WTC11 (cell line): ENCODE results near the gene SSR1. TPM values are rescaled to one million over a fixed set of nuclear protein-coding genes. Genes with fewer than 3 reads are reported as not detected.

Source experiments
- ATAC-seq: fragments of 200-7000 bp; cut with Tn5 transposase; 2 replicates; pipeline ENCODE4 v1.10.0; 2021; ENCODE audit warnings: mild to moderate bottlenecking, moderate library complexity
- CTCF ChIA-PET: fragments of 300-600 bp; sonication (Branson Sonifier 250); formaldehyde crosslinking; loops from one replicate; lab custom pipeline; 2021; ENCODE audit warnings: antibody characterized with exemption; lab: Charles Lee
- POLR2A ChIA-PET: fragments of 350-600 bp; sonication (Branson Sonifier 250); formaldehyde crosslinking; loops from one replicate; lab custom pipeline; 2021; ENCODE audit warnings: antibody characterized with exemption; lab: Charles Lee
- DNase-seq: peaks from one replicate; pipeline ENCODE4 v3.0.0; 2021; ENCODE audit warnings: low spot score
- H3K27ac Mint-ChIP-seq: 2 replicates; pipeline ENCODE4 v1.8.0; 2021; ENCODE audit warnings: mixed read lengths
- H3K27me3 Mint-ChIP-seq: 2 replicates; pipeline ENCODE4 v1.8.0; 2021; ENCODE audit warnings: low read depth, mild to moderate bottlenecking, moderate library complexity, mixed read lengths
- H3K36me3 Mint-ChIP-seq: 2 replicates; pipeline ENCODE4 v1.8.0; 2021; ENCODE audit warnings: mixed read lengths
- H3K4me1 Mint-ChIP-seq: 2 replicates; pipeline ENCODE4 v1.8.0; 2022; ENCODE audit warnings: mixed read lengths
- H3K4me3 Mint-ChIP-seq: 2 replicates; pipeline ENCODE4 v1.8.0; 2021; ENCODE audit warnings: mild to moderate bottlenecking, moderate library complexity, mixed read lengths
- H3K9me3 Mint-ChIP-seq: 2 replicates; pipeline ENCODE4 v1.8.0; 2021; ENCODE audit warnings: mixed read lengths
- AR ChIP-seq: fragments of 250-450 bp; sonication (Bioruptor Pico); IDR thresholded peaks from 2 replicates; pipeline ENCODE4 v1.9.0; 2021; ENCODE audit warnings: mild to moderate bottlenecking
- ATF1 ChIP-seq: sonication (generic); formaldehyde crosslinking; IDR thresholded peaks from 2 replicates; pipeline ENCODE4 v1.8.1; 2023; ENCODE audit warnings: mild to moderate bottlenecking, moderate library complexity, missing genetic modification reagents
- ETV6 ChIP-seq: sonication (generic); formaldehyde crosslinking; IDR thresholded peaks from 2 replicates; pipeline ENCODE4 v1.8.1; 2022; ENCODE audit warnings: mild to moderate bottlenecking, missing genetic modification reagents
- FOXJ3 ChIP-seq: sonication (generic); formaldehyde crosslinking; IDR thresholded peaks from 2 replicates; pipeline ENCODE4 v1.9.0; 2021; ENCODE audit warnings: missing genetic modification reagents, mild to moderate bottlenecking, borderline replicate concordance
- FOXK1 ChIP-seq: sonication (generic); formaldehyde crosslinking; IDR thresholded peaks from 2 replicates; pipeline ENCODE4 v1.8.0; 2022; ENCODE audit warnings: mild to moderate bottlenecking, moderate library complexity, missing genetic modification reagents
- GTF2I ChIP-seq: fragments of 250-450 bp; sonication (Bioruptor Pico); conservative IDR thresholded peaks from 2 replicates; pipeline ENCODE4 v1.4.0; 2021; ENCODE audit warnings: mild to moderate bottlenecking
- HMGA2 ChIP-seq: fragments of 250-450 bp; sonication (Bioruptor Pico); IDR thresholded peaks from 2 replicates; pipeline ENCODE4 v1.4.0; 2021; ENCODE audit warnings: mild to moderate bottlenecking, moderate library complexity
- HMGXB4 ChIP-seq: sonication (generic); formaldehyde crosslinking; IDR thresholded peaks from 2 replicates; pipeline ENCODE4 v1.8.1; 2023; ENCODE audit warnings: mild to moderate bottlenecking, moderate library complexity, missing genetic modification reagents
- PRRX2 ChIP-seq: fragments of 250-450 bp; sonication (Bioruptor Pico); IDR thresholded peaks from 2 replicates; pipeline ENCODE4 v1.8.0; 2021; ENCODE audit warnings: mild to moderate bottlenecking
- RELA ChIP-seq: sonication (generic); formaldehyde crosslinking; IDR thresholded peaks from 2 replicates; pipeline ENCODE4 v1.8.1; 2022; ENCODE audit warnings: missing genetic modification reagents, mild to moderate bottlenecking, borderline replicate concordance
- SMAD3 ChIP-seq: sonication (generic); formaldehyde crosslinking; IDR thresholded peaks from 2 replicates; pipeline ENCODE4 v1.8.0; 2022; ENCODE audit warnings: missing genetic modification reagents, mild to moderate bottlenecking, borderline replicate concordance
- TEAD1 ChIP-seq: sonication (generic); formaldehyde crosslinking; IDR thresholded peaks from 2 replicates; pipeline ENCODE4 v1.8.0; 2022; ENCODE audit warnings: mild to moderate bottlenecking, missing genetic modification reagents
- ZNF263 ChIP-seq: sonication (generic); formaldehyde crosslinking; IDR thresholded peaks from 2 replicates; pipeline ENCODE4 v1.8.1; 2022; ENCODE audit warnings: low read depth, mild to moderate bottlenecking, moderate library complexity, missing genetic modification reagents
- ZNF423 ChIP-seq: fragments of 250-450 bp; sonication (Bioruptor Pico); IDR thresholded peaks from 2 replicates; pipeline ENCODE4 v2.1.2; 2022; ENCODE audit warnings: mild to moderate bottlenecking, moderate library complexity
- total RNA-seq: library from RNA; stranded (reverse); gene quantifications from 3 replicates; pipeline ENCODE4 v1.2.3, GENCODE V29; 2021
- TF ChIP-seq, protein P1 (sequence below): sonication (generic); formaldehyde crosslinking; conservative IDR thresholded peaks from 2 replicates; pipeline ENCODE4 v1.8.1; 2023; ENCODE audit warnings: mild to moderate bottlenecking, low read depth, missing genetic modification reagents, moderate library complexity
- TF ChIP-seq, protein P2 (sequence below): fragments of 250-450 bp; sonication (Bioruptor Pico); IDR thresholded peaks from 2 replicates; pipeline ENCODE4 v1.8.0; 2021; ENCODE audit warnings: mild to moderate bottlenecking
- TF ChIP-seq, protein P3 (sequence below): sonication (generic); formaldehyde crosslinking; IDR thresholded peaks from 2 replicates; pipeline ENCODE4 v1.8.0; 2022; ENCODE audit warnings: mild to moderate bottlenecking, missing genetic modification reagents
- TF ChIP-seq, protein P4 (sequence below): sonication (generic); formaldehyde crosslinking; IDR thresholded peaks from 2 replicates; pipeline ENCODE4 v1.8.1; 2022; ENCODE audit warnings: missing genetic modification reagents, borderline replicate concordance
- TF ChIP-seq, protein P5 (sequence below): sonication (generic); formaldehyde crosslinking; IDR thresholded peaks from 2 replicates; pipeline ENCODE4 v1.8.1; 2022; ENCODE audit warnings: mild to moderate bottlenecking, missing genetic modification reagents, moderate library complexity, borderline replicate concordance
- TF ChIP-seq, protein P6 (sequence below): sonication (generic); formaldehyde crosslinking; IDR thresholded peaks from 2 replicates; pipeline ENCODE4 v1.8.0; 2023; ENCODE audit warnings: missing genetic modification reagents
- TF ChIP-seq, protein P7 (sequence below): sonication (generic); formaldehyde crosslinking; IDR thresholded peaks from 2 replicates; pipeline ENCODE4 v1.8.1; 2022; ENCODE audit warnings: low read depth, mild to moderate bottlenecking, moderate library complexity, missing genetic modification reagents, borderline replicate concordance

SSR1 gene
- total RNA-seq, 1 experiment from 2014 or later, result 96.7 TPM

DNA sequence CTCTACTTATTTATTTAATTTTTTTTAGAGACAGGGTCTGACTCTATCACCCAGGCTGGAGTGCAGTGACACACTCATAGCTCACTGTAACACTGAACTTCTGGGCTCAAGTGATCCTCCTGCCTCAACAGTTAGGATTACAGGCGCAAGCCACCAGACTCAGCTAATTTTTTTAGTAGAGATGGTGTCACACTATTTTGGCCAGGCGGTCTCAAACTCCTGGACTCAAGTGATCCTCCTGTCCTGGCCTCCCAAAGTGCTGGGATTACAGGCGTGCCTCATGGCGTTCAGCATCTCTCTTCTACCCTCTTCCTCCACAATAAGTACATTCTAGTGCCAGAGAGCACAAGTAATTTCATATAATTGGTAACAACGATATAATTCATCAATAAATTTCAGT, 5.5 kb downstream of the SSR1 start (continued):
- no peak for TF ChIP-seq ATF1 (CRISPR knock-in tag)
- no peak for TF ChIP-seq FOXK1 (CRISPR knock-in tag)
- no peak for TF ChIP-seq SMAD3
- TF ChIP-seq FOXJ3, result no peak
- TF ChIP-seq, protein P1, sequence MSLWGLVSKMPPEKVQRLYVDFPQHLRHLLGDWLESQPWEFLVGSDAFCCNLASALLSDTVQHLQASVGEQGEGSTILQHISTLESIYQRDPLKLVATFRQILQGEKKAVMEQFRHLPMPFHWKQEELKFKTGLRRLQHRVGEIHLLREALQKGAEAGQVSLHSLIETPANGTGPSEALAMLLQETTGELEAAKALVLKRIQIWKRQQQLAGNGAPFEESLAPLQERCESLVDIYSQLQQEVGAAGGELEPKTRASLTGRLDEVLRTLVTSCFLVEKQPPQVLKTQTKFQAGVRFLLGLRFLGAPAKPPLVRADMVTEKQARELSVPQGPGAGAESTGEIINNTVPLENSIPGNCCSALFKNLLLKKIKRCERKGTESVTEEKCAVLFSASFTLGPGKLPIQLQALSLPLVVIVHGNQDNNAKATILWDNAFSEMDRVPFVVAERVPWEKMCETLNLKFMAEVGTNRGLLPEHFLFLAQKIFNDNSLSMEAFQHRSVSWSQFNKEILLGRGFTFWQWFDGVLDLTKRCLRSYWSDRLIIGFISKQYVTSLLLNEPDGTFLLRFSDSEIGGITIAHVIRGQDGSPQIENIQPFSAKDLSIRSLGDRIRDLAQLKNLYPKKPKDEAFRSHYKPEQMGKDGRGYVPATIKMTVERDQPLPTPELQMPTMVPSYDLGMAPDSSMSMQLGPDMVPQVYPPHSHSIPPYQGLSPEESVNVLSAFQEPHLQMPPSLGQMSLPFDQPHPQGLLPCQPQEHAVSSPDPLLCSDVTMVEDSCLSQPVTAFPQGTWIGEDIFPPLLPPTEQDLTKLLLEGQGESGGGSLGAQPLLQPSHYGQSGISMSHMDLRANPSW (CRISPR knock-in tag), result no peak
- no peak for TF ChIP-seq RELA (CRISPR knock-in tag)
- TF ChIP-seq, protein P2, sequence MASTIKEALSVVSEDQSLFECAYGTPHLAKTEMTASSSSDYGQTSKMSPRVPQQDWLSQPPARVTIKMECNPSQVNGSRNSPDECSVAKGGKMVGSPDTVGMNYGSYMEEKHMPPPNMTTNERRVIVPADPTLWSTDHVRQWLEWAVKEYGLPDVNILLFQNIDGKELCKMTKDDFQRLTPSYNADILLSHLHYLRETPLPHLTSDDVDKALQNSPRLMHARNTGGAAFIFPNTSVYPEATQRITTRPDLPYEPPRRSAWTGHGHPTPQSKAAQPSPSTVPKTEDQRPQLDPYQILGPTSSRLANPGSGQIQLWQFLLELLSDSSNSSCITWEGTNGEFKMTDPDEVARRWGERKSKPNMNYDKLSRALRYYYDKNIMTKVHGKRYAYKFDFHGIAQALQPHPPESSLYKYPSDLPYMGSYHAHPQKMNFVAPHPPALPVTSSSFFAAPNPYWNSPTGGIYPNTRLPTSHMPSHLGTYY, result no peak
- TF ChIP-seq, protein P3, sequence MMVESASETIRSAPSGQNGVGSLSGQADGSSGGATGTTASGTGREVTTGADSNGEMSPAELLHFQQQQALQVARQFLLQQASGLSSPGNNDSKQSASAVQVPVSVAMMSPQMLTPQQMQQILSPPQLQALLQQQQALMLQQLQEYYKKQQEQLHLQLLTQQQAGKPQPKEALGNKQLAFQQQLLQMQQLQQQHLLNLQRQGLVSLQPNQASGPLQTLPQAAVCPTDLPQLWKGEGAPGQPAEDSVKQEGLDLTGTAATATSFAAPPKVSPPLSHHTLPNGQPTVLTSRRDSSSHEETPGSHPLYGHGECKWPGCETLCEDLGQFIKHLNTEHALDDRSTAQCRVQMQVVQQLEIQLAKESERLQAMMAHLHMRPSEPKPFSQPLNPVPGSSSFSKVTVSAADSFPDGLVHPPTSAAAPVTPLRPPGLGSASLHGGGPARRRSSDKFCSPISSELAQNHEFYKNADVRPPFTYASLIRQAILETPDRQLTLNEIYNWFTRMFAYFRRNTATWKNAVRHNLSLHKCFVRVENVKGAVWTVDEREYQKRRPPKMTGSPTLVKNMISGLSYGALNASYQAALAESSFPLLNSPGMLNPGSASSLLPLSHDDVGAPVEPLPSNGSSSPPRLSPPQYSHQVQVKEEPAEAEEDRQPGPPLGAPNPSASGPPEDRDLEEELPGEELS (CRISPR knock-in tag), result no peak
- TF ChIP-seq ZNF423 (CRISPR knock-in tag), result no peak
- TF ChIP-seq AR (CRISPR knock-in tag), result no peak
- TF ChIP-seq HMGXB4, result no peak
- TF ChIP-seq GTF2I (CRISPR knock-in tag), result no peak
- TF ChIP-seq, protein P4, sequence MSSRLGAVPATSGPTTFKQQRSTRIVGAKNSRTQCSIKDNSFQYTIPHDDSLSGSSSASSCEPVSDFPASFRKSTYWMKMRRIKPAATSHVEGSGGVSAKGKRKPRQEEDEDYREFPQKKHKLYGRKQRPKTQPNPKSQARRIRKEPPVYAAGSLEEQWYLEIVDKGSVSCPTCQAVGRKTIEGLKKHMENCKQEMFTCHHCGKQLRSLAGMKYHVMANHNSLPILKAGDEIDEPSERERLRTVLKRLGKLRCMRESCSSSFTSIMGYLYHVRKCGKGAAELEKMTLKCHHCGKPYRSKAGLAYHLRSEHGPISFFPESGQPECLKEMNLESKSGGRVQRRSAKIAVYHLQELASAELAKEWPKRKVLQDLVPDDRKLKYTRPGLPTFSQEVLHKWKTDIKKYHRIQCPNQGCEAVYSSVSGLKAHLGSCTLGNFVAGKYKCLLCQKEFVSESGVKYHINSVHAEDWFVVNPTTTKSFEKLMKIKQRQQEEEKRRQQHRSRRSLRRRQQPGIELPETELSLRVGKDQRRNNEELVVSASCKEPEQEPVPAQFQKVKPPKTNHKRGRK (CRISPR knock-in tag), result no peak

DNA sequence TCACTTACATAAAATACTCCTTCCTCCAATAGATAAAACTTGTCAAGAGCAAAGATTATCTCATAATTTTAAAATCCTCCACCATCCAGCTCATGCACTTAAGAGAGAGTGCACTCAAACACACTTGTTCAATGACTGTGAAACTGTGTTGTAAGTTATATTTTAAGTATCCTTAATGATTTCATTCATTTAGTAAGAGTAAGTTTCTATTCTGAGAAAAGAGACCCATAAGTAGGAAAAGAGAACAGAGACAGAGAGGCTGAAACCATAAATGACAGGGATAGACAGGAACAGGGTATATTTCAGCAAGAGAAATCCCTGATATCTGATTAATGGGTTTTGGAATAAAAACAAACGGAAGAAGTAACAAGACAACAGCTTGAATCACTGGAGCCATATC, 8.2 kb downstream of the SSR1 start:
- ATAC-seq (no peak), DNase-seq (no peak)
- Mint-ChIP-seq H3K9me3 (no peaks in the 10 kb centered on the region), H3K27me3 (no peaks in the 10 kb centered on the region), H3K4me1 (no peaks in the 10 kb centered on the region), H3K4me3 (no peak overlapping the region), H3K36me3 (peaks cover 82% of the 10 kb centered on the region), H3K27ac (no peak overlapping the region)
- POLR2A ChIA-PET, result no interaction called here
- CTCF ChIA-PET, result no interaction called here
- TF ChIP-seq PRRX2 (CRISPR knock-in tag) (no peak), ZNF423 (CRISPR knock-in tag) (no peak), GTF2I (CRISPR knock-in tag) (no peak), FOXJ3 (no peak), ETV6 (CRISPR knock-in tag) (no peak), TEAD1 (no peak), HMGA2 (CRISPR knock-in tag) (no peak), ZNF263 (CRISPR knock-in tag) (no peak)
- TF ChIP-seq, protein P5, sequence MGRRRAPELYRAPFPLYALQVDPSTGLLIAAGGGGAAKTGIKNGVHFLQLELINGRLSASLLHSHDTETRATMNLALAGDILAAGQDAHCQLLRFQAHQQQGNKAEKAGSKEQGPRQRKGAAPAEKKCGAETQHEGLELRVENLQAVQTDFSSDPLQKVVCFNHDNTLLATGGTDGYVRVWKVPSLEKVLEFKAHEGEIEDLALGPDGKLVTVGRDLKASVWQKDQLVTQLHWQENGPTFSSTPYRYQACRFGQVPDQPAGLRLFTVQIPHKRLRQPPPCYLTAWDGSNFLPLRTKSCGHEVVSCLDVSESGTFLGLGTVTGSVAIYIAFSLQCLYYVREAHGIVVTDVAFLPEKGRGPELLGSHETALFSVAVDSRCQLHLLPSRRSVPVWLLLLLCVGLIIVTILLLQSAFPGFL (CRISPR knock-in tag), result no peak
- TF ChIP-seq, protein P6, sequence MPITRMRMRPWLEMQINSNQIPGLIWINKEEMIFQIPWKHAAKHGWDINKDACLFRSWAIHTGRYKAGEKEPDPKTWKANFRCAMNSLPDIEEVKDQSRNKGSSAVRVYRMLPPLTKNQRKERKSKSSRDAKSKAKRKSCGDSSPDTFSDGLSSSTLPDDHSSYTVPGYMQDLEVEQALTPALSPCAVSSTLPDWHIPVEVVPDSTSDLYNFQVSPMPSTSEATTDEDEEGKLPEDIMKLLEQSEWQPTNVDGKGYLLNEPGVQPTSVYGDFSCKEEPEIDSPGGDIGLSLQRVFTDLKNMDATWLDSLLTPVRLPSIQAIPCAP, result no peak
- TF ChIP-seq, protein P7, sequence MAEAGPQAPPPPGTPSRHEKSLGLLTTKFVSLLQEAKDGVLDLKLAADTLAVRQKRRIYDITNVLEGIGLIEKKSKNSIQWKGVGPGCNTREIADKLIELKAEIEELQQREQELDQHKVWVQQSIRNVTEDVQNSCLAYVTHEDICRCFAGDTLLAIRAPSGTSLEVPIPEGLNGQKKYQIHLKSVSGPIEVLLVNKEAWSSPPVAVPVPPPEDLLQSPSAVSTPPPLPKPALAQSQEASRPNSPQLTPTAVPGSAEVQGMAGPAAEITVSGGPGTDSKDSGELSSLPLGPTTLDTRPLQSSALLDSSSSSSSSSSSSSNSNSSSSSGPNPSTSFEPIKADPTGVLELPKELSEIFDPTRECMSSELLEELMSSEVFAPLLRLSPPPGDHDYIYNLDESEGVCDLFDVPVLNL (CRISPR knock-in tag), result no peak
